NCI-H128 (cell line): ENCODE data around the gene RNF167.

Source experiments
- DNase-seq: peaks from one replicate; lab custom pipeline; 2025; ENCODE audit not compliant: unreplicated experiment; lab: John Stamatoyannopoulos, UW

RNF167 gene

GRCh38 chr17:4973256-4974114 is 33.4 kb downstream of the RNF167 start:
- no peak for DNase-seq

GRCh38 chr17:4974115-4974670 is 34.1 kb downstream of the RNF167 start:
- DNase-seq = no peak

DNA sequence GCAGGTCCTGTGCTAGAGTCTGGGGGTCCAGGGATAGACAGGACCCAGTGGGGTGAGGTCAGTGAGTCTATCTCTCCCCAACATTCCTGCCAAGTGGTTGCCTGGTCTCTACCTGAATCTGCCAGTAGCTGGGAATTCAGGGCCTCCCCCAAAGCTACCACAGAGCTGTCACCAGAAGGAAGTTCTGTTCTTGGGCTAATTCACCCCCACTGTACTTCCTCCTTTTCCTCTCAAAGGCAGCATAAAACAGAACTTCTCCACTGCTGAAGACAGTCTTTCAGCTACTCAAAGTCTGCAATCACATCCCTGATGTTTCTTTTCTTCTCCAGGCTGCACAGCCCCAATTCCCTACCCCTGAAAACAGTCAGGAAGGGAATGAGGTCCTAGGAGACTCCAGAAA is 38.7 kb downstream of the RNF167 start:
- DNase-seq = no peak

DNA sequence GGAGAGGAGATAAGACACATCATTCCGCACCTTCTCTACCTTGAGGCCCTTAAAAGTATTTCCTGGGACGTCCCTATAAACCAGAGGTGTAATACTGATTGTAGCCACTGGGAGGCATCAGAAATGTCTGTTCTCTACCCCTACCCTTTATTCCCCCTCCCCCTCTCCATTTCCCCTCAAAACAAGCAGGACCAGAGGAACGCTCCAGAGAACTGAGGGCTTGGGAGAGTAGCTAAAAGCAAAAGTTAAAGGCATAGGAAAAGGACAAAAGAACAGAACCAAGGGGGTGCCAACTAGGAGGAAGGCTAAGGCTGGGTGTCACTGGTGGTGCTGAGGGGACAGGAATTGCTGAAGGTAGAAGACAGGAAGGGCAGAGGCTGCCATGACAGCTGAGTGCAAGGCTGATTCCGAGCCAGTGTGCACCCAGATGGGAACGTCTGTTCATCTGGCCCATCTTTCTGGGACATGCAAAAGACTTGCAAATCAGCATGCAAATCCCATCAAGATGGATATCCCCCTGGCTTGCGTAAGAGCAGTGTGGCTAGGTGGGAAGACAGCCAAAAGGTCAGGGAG is 40.7 kb downstream of the RNF167 start:
- no peak for DNase-seq

DNA sequence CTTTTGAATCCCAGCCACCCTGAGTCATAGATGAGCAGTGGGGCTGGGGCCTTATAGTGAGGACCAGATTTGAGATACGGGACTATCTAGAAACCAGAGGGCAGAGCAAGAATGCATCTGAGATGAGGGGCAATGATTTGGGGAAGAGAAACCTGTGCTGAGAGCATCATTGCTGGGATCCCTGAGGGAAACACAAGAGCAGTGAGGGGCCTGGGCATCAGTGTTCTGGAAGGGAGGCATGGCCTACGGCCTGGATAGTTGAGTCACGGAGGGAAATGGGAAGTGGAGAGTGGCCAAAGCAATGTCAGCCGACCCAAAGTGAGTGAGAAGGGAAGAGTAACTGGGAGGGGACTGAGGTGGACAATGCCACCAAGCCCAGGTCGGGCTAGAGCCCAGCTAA is 42.2 kb downstream of the RNF167 start:
- DNase-seq = no peak

DNA sequence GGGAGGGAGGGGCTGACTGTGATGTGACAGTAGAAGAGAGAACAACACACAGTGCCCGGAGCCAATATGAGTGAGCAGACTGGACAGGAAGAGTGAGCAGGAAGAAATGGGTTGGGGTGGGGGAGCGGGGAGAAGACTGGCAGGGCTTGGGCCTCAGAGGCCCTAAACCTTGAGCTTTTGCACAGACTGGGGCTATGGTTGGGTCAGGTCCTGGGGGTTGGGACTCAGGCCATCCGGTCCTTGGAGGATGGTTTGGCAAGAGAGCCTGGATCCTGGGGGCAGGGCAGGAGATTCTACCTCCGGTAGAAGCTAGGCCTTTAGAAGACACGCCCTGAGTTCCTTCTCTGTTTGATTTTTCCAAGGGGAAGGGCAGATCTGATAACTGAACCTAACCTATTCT is 46.3 kb downstream of the RNF167 start:
- no peak for DNase-seq

GRCh38 chr17:4986951-4987766 is 47.1 kb downstream of the RNF167 start, which contains the start of gene CAMTA2:
CAMTA2 (minus strand) TSS chr17:4987675; CDS start chr17:4986222, 1,453 bp downstream.
- no peak for DNase-seq

GRCh38 chr17:4987767-4988567 is 47.9 kb downstream of the RNF167 start:
- no peak for DNase-seq

DNA sequence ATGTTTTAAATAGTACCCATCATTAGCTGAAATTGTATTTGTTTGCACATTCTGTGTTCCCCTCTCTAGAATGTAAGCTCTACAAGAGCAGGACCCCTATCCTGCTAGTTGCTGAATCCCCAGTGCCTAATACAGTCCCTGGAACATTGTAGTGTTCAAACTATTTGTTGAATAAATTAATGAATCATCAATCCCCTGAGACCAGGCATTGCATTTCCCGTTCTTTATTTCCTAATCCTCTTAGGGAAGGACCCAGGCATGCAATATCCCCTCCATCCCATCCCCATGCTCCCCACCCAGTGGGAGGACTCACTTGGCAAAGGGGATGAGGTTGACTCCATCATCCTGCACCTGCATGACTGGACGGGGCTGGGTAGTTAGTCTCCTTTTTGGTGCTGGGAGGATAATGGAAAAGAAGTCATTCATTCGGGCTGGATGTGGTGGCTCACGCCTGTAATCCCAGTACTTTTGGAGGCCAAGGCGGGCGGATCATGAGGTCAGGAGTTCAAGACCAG is 54.1 kb downstream of the RNF167 start:
- DNase-seq = no peak
